Mesenchymal stem cell (in vitro differentiated cells and primary cell): ENCODE data around the gene MARCOL. TPM values are rescaled to one million over a fixed set of nuclear protein-coding genes. Genes with fewer than 3 reads are reported as not detected.

ENCODE experiments used
- DNase-seq: peaks from one replicate; pipeline ENCODE4 v3.0.0-alpha.2; 2013
- H2AFZ ChIP-seq: one replicate; pipeline ENCODE4 v1.6.1; 2013; ENCODE audit warnings: low read depth, mild to moderate bottlenecking, control low read depth, inconsistent platforms, low read length, moderate library complexity
- H2AK5ac ChIP-seq: 2 replicates; pipeline ENCODE4 v1.6.1; 2013; ENCODE audit warnings: low read length, moderate library complexity, mild to moderate bottlenecking, inconsistent platforms; ENCODE audit not compliant: severe bottlenecking
- H2BK120ac ChIP-seq: one replicate; pipeline ENCODE4 v1.6.1; 2013; ENCODE audit warnings: low read depth, mild to moderate bottlenecking, inconsistent platforms, low read length, moderate library complexity
- H2BK12ac ChIP-seq, 2 experiments: one replicate each; pipeline ENCODE4 v1.6.1; 2013; ENCODE audit warnings: inconsistent platforms in 2 of 2, low read length in 2 of 2, mild to moderate bottlenecking in 2 of 2, moderate library complexity in 2 of 2, control low read depth in 1 of 2
- H2BK15ac ChIP-seq: one replicate; pipeline ENCODE4 v1.6.1; 2013; ENCODE audit warnings: mild to moderate bottlenecking, low read depth, inconsistent platforms; ENCODE audit not compliant: poor library complexity, severe bottlenecking
- H2BK5ac ChIP-seq: 2 replicates; pipeline ENCODE4 v1.6.1; 2013; ENCODE audit warnings: low read depth, mild to moderate bottlenecking, low read length, control low read depth, inconsistent platforms; ENCODE audit not compliant: poor library complexity, severe bottlenecking
- H3K14ac ChIP-seq, 2 experiments: one replicate each; pipeline ENCODE4 v1.6.1; 2013; ENCODE audit warnings: inconsistent platforms in 2 of 2, low read length in 2 of 2, control low read depth in 1 of 2, mild to moderate bottlenecking in 1 of 2, moderate library complexity in 1 of 2
- H3K18ac ChIP-seq, 2 experiments: one replicate each; pipeline ENCODE4 v1.6.1; 2013; ENCODE audit warnings: inconsistent platforms in 2 of 2, low read length in 2 of 2, control low read depth in 1 of 2, low read depth in 1 of 2, mild to moderate bottlenecking in 1 of 2
- H3K23ac ChIP-seq, 2 experiments: one replicate each; pipeline ENCODE4 v1.6.1; 2013; ENCODE audit warnings: inconsistent platforms in 2 of 2, low read length in 2 of 2, mild to moderate bottlenecking in 2 of 2, moderate library complexity in 2 of 2, control low read depth in 1 of 2
- H3K27ac ChIP-seq: 2 replicates; pipeline ENCODE4 v1.5.1; 2013; ENCODE audit warnings: mild to moderate bottlenecking, moderate library complexity, low read length, control low read depth, inconsistent platforms; ENCODE audit not compliant: poor library complexity, severe bottlenecking
- H3K27me3 ChIP-seq, 2 experiments: 2 replicates each; pipeline versions ENCODE4 v1.6.1 to v1.7.0; 2013; ENCODE audit warnings: low read length in 2 of 2, mild to moderate bottlenecking in 2 of 2, moderate library complexity in 2 of 2, control low read depth in 1 of 2, inconsistent platforms in 1 of 2; ENCODE audit not compliant: control insufficient read depth in 1 of 2, insufficient read depth in 1 of 2
- H3K36me3 ChIP-seq, 2 experiments: 2 replicates each; pipeline versions ENCODE4 v1.6.1 to v1.7.0; 2013; ENCODE audit warnings: low read length in 2 of 2, control low read depth in 1 of 2, inconsistent platforms in 1 of 2, low read depth in 1 of 2, mild to moderate bottlenecking in 1 of 2; ENCODE audit not compliant: insufficient read depth in 2 of 2, control insufficient read depth in 1 of 2
- H3K4ac ChIP-seq, 2 experiments: one replicate each; pipeline ENCODE4 v1.6.1; 2013; ENCODE audit warnings: inconsistent platforms in 2 of 2, low read length in 2 of 2, mild to moderate bottlenecking in 2 of 2, moderate library complexity in 2 of 2, control low read depth in 1 of 2, low read depth in 1 of 2
- H3K4me1 ChIP-seq: 2 replicates; pipeline ENCODE4 v1.6.1; 2013; ENCODE audit warnings: low read depth, low read length, control low read depth; ENCODE audit not compliant: control insufficient read depth, insufficient read depth
- H3K4me2 ChIP-seq: 2 replicates; pipeline ENCODE4 v1.6.1; 2013; ENCODE audit warnings: low read length, mild to moderate bottlenecking, inconsistent platforms; ENCODE audit not compliant: poor library complexity, severe bottlenecking
- H3K4me3 ChIP-seq, 2 experiments: 2 replicates each; pipeline versions ENCODE4 v1.5.1 to v1.7.0; 2013; ENCODE audit warnings: low read length in 2 of 2, mild to moderate bottlenecking in 2 of 2, control low read depth in 1 of 2, low read depth in 1 of 2; ENCODE audit not compliant: insufficient read depth in 1 of 2
- H3K79me1 ChIP-seq: replicated peaks from 2 replicates; pipeline ENCODE4 v1.6.1; 2013; ENCODE audit warnings: mild to moderate bottlenecking, control low read depth, low read length, inconsistent platforms; ENCODE audit not compliant: poor library complexity, severe bottlenecking
- H3K9ac ChIP-seq: 2 replicates; pipeline ENCODE4 v1.7.0; 2013; ENCODE audit warnings: mild to moderate bottlenecking, low read length, moderate library complexity
- H3K9me3 ChIP-seq: 2 replicates; pipeline ENCODE4 v1.7.0; 2013; ENCODE audit warnings: mild to moderate bottlenecking, low read length; ENCODE audit not compliant: control insufficient read depth
- H4K8ac ChIP-seq: one replicate; pipeline ENCODE4 v1.6.1; 2013; ENCODE audit warnings: inconsistent platforms, mild to moderate bottlenecking, low read length, moderate library complexity
- H4K91ac ChIP-seq: one replicate; pipeline ENCODE4 v1.6.1; 2013; ENCODE audit warnings: mild to moderate bottlenecking, low read length, inconsistent platforms
- WGBS: methylation state at CpG from one replicate; pipeline ENCODE4 v1.1.7; 2013; ENCODE audit warnings: mixed read lengths; 5-methylcytosine and 5-hydroxymethylcytosine counted together
- polyA plus RNA-seq, 2 experiments: library from polyadenylated mRNA; stranded (reverse); fragments of 200-250 nt; gene quantifications; one replicate each; pipeline ENCODE4 v1.2.3, GENCODE V29; 2013

MARCOL gene, protein sequence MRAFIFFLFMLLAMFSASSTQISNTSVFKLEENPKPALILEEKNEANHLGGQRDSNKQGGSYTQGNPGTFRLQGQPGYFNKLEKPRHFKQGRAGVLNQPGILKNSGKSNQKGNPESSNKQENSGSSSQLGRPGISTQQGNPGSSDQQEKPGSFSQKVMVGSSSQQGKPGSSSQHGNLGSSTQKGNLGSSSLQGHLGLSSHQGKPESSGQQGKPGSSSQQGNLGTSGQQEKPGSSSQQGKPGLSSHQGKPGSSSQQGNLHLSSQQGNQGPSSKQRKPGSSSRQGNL
- not detected for polyA plus RNA-seq (2013, experiment 1 of 2)
- polyA plus RNA-seq (2013, experiment 2 of 2): not detected

DNA sequence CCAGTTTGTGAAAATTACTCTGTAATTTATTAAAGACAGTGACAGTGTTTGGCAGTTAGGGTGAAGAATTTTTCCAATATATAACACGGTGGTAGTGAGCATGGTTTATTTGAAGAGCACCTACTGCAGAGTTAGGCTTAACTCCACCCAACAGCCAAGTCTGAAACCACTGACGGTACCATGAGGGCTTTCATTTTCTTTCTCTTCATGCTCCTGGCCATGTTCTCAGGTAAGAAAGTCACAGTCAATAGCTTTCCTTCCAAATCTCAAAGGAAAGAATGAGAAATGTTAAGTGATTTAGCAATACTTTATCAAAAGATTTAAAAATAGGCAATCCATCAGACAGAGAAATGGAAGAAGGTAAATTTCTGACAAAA, at the start of gene MARCOL:
MARCOL (plus strand) TSS at position 108 of the 377 bp plus-strand sequence; CDS start at position 181, 73 bp downstream.
- no peak within 1 kb of the TSS for H2BK5ac ChIP-seq
- no peak within 1 kb of the TSS for H2AFZ ChIP-seq
- DNase-seq: no peak
- H3K27me3 ChIP-seq: peaks cover 0 to 3% of the 10 kb centered on the region in 2 experiments
- no peak within 1 kb of the TSS for H2BK15ac ChIP-seq
- H3K79me1 ChIP-seq: no peaks in the 10 kb centered on the region
- no peak within 1 kb of the TSS for H3K27ac ChIP-seq
- H3K18ac ChIP-seq: no peak within 1 kb of the TSS
- H2AK5ac ChIP-seq: no peak within 1 kb of the TSS
- H4K91ac ChIP-seq: no peak within 1 kb of the TSS
- no peak within 1 kb of the TSS for H3K23ac ChIP-seq
- H3K4me2 ChIP-seq: no peak within 1 kb of the TSS
- no peaks in the 10 kb centered on the region for H3K36me3 ChIP-seq
- H3K14ac ChIP-seq: no peak within 1 kb of the TSS
- no peak within 1 kb of the TSS for H2BK12ac ChIP-seq
- no peak within 1 kb of the TSS for H2BK120ac ChIP-seq
- no peak within 1 kb of the TSS for H3K4me3 ChIP-seq
- H3K4ac ChIP-seq: no peak within 1 kb of the TSS
- H3K9me3 ChIP-seq: no peaks in the 10 kb centered on the region
- no peak within 1 kb of the TSS for H3K9ac ChIP-seq
- no peak within 1 kb of the TSS for H4K8ac ChIP-seq
- no peaks in the 10 kb centered on the region for H3K4me1 ChIP-seq
- WGBS: 64% methylated on average over 1 of the region's 2 CpGs

DNA sequence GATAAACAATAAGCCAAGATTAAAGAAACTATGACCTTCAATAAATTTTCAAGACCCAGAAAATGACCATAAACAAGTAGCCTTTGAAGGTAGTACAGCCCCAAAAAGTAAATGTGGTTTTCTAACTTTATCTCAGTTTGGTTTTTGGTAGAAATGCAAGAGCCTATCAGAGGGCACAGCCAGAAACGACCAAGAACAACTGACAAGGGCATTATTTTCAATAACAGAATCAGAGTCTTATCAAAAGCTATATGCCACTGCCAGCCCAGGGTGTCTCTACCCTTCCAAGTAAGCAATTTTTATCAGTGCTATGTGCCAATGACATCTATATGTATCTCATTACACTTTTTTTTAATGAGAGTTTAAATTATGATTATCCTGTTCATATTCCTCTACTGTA, 47.3 kb upstream of the MARCOL start:
- H2BK12ac ChIP-seq: no peak overlapping the region
- 62% methylated on average over 1 of the region's 1 CpG for WGBS
- H2AK5ac ChIP-seq: no peak overlapping the region
- no peak overlapping the region for H2AFZ ChIP-seq
- H3K18ac ChIP-seq: no peak overlapping the region
- no peak for DNase-seq
- H3K14ac ChIP-seq: no peak overlapping the region
- no peak overlapping the region for H3K4ac ChIP-seq
- no peak overlapping the region for H3K4me3 ChIP-seq
- H3K23ac ChIP-seq: no peak overlapping the region
- H2BK5ac ChIP-seq: no peak overlapping the region
- no peaks in the 10 kb centered on the region for H3K36me3 ChIP-seq
- no peaks in the 10 kb centered on the region for H3K79me1 ChIP-seq
- no peak overlapping the region for H2BK15ac ChIP-seq
- no peak overlapping the region for H3K27ac ChIP-seq
- H4K91ac ChIP-seq: no peak overlapping the region
- no peak overlapping the region for H3K9ac ChIP-seq
- H3K4me2 ChIP-seq: no peak overlapping the region
- H4K8ac ChIP-seq: no peak overlapping the region
- H3K4me1 ChIP-seq: no peaks in the 10 kb centered on the region
- no peaks in the 10 kb centered on the region for H3K9me3 ChIP-seq
- no peaks in the 10 kb centered on the region for H3K27me3 ChIP-seq
- no peak overlapping the region for H2BK120ac ChIP-seq

DNA sequence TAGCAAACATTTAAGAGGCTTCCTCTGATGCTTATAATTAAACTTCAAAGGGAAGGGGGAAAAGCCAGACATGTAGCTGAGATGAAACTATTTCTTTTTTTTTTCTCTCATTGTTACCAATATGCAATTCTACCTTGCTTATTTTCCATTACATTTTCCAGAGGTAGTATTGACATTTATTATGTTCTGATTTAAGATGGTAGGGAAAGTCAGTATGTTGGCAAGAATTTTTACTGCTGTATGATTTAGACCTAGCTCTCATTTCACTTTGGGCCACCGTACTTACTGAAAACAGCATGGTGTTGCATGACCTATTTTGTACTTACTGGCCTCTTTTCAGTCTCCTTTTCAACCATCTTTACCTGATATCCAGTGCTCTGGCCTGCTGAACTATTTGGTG, 45.1 kb upstream of the MARCOL start:
- H3K9me3 ChIP-seq: no peaks in the 10 kb centered on the region
- 100% methylated on average over 1 of the region's 1 CpG for WGBS
- no peak overlapping the region for H2BK120ac ChIP-seq

DNA sequence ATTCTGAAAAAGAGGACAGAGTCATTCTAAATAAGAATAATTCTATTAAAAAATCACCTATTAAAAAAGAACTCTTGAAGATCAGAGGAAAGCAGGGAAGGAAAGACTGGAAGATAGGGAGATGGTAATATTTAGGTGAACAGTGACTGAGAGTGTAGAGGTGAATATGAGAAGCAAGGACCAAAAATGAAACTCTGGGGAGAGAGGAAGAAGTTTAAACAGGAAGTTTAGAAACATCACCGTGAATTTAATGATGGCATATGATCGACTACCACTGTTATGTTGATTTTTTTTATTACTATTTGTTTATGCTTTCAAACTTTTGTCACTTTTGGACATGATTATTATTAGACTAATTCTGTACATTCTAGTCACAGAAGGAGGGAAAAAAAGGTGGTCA, 37.2 kb upstream of the MARCOL start:
- Histone ChIP-seq H3K27ac (no peak overlapping the region), H3K14ac (no peak overlapping the region), H3K4me3 (no peak overlapping the region), H3K4ac (no peak overlapping the region), H3K18ac (no peak overlapping the region), H2BK5ac (no peak overlapping the region), H2BK12ac (no peak overlapping the region), H3K23ac (no peak overlapping the region), H2AFZ (no peak overlapping the region), H4K91ac (no peak overlapping the region), H3K9me3 (no peaks in the 10 kb centered on the region), H3K9ac (no peak overlapping the region), H2BK120ac (no peak overlapping the region), H3K4me2 (no peak overlapping the region), H2AK5ac (no peak overlapping the region), H3K36me3 (no peaks in the 10 kb centered on the region), H3K27me3 (no peaks in the 10 kb centered on the region), H2BK15ac (no peak overlapping the region), H3K79me1 (no peaks in the 10 kb centered on the region), H4K8ac (no peak overlapping the region), H3K4me1 (no peaks in the 10 kb centered on the region)
- no CpG with 5 or more reads among the region's 2 CpGs for WGBS
- DNase-seq: no peak

More for the DNA sequence above, 45.1 kb upstream of the MARCOL start:
- no peak for DNase-seq
- Histone ChIP-seq H3K79me1 (no peaks in the 10 kb centered on the region), H2BK5ac (no peak overlapping the region), H3K14ac (no peak overlapping the region), H3K9ac (no peak overlapping the region), H3K27me3 (no peaks in the 10 kb centered on the region), H2AFZ (no peak overlapping the region), H3K23ac (no peak overlapping the region), H3K36me3 (no peaks in the 10 kb centered on the region), H3K4me3 (no peak overlapping the region), H3K4me2 (no peak overlapping the region), H4K8ac (no peak overlapping the region), H2BK15ac (no peak overlapping the region), H3K4ac (no peak overlapping the region), H3K27ac (no peak overlapping the region), H2AK5ac (no peak overlapping the region), H3K4me1 (no peaks in the 10 kb centered on the region), H3K18ac (no peak overlapping the region), H4K91ac (no peak overlapping the region), H2BK12ac (no peak overlapping the region)
